GM19099 (cell line): ENCODE results near the gene HYAL3.

Experiments
- POLR2A ChIP-seq: IDR thresholded peaks from 3 replicates; pipeline ENCODE4 v1.6.1; 2011; ENCODE audit warnings: low read depth; ENCODE audit not compliant: insufficient read length; ENCODE audit errors: extremely low read depth

HYAL3 gene

GRCh38 chr3:50322386-50323091 is 23.3 kb upstream of the HYAL3 start, which contains the start of gene HYAL2:
Gene HYAL2, minus strand, starts transcription at chr3:50322745. Its CDS starts 2,256 bp downstream, at chr3:50320489.
- TF ChIP-seq POLR2A, result no peak

- no peak for TF ChIP-seq POLR2A
Observed at GRCh38 chr3:50322115-50322385, 22.8 kb upstream of the HYAL3 start.

GRCh38 chr3:50321336-50322114 is 22.3 kb upstream of the HYAL3 start:
- peak; percentile 76 for TF ChIP-seq POLR2A

GRCh38 chr3:50320853-50321335 is 21.7 kb upstream of the HYAL3 start:
- no peak for TF ChIP-seq POLR2A

GRCh38 chr3:50319894-50320625 is 20.9 kb upstream of the HYAL3 start:
- no peak for TF ChIP-seq POLR2A

GRCh38 chr3:50319181-50319893 is 20.1 kb upstream of the HYAL3 start:
- no peak for TF ChIP-seq POLR2A

- no peak for TF ChIP-seq POLR2A
Observed at GRCh38 chr3:50318615-50319014, 19.4 kb upstream of the HYAL3 start.

- TF ChIP-seq POLR2A, result no peak
Observed at GRCh38 chr3:50318163-50318562, 19.0 kb upstream of the HYAL3 start.

GRCh38 chr3:50317300-50317699 is 18.1 kb upstream of the HYAL3 start:
- no peak for TF ChIP-seq POLR2A

- TF ChIP-seq POLR2A, result no peak
Observed at GRCh38 chr3:50316657-50317242, 17.5 kb upstream of the HYAL3 start.

- TF ChIP-seq POLR2A, result no peak
Observed at GRCh38 chr3:50314816-50315215, 15.6 kb upstream of the HYAL3 start.

GRCh38 chr3:50314342-50314741 is 15.1 kb upstream of the HYAL3 start:
- no peak for TF ChIP-seq POLR2A

- TF ChIP-seq POLR2A, result no peak
Observed at GRCh38 chr3:50304601-50305000, 5.4 kb upstream of the HYAL3 start.

GRCh38 chr3:50303013-50303815 is 4.0 kb upstream of the HYAL3 start, which contains the start of gene HYAL1:
Gene HYAL1, minus strand, starts transcription at chr3:50303574. Its CDS starts 618 bp downstream, at chr3:50302956.
- TF ChIP-seq POLR2A, result no peak
